Measurements from ENCODE around the gene CCDC154. TPM values are rescaled to one million over a fixed set of nuclear protein-coding genes. Genes with fewer than 3 reads are reported as not detected.
A peak's percentile ranks its signal among the peaks of the same experiment; 100 is the strongest.
"Not testable (repeated sequence)": the region's sequence is repeated elsewhere in the genome, so short reads cannot be mapped to it uniquely, and the experiment has no call there.

Gene CCDC154
- total RNA-seq, 6 donors from 2014 or later: 0.30 to 5.4 (median 2.9) TPM; not detected in 1

GRCh38 chr16:1471569-1472194, 27.3 kb upstream of the CCDC154 start:
- peaks cover 16 to 66% (median 35%) of the 10 kb centered on the region in 4 donors for H3K4me1 ChIP-seq
- no peaks in the 10 kb centered on the region for H3K9me3 ChIP-seq
- H3K27ac ChIP-seq: peak overlapping the region; percentile 39 to 80 (median 70)
- no peak overlapping the region for H3K4me3 ChIP-seq
- no peaks in the 10 kb centered on the region for H3K36me3 ChIP-seq
- WGBS, 2 donors: 71 to 86% methylated on average over 25 to 26 of the region's 26 CpGs
- DNase-seq: no peak
- no peaks in the 10 kb centered on the region for H3K27me3 ChIP-seq
- no peak for ATAC-seq (ENCODE audit: low FRiP score in 2 of 2)
- TF ChIP-seq CTCF (IDR thresholded peaks at IDR 0.05) (no peak), POLR2A (IDR thresholded peaks at IDR 0.05) (no peak), EP300 (IDR thresholded peaks at IDR 0.05) (no peak), POLR2AphosphoS5 (IDR thresholded peaks at IDR 0.05) (no peak)

DNA sequence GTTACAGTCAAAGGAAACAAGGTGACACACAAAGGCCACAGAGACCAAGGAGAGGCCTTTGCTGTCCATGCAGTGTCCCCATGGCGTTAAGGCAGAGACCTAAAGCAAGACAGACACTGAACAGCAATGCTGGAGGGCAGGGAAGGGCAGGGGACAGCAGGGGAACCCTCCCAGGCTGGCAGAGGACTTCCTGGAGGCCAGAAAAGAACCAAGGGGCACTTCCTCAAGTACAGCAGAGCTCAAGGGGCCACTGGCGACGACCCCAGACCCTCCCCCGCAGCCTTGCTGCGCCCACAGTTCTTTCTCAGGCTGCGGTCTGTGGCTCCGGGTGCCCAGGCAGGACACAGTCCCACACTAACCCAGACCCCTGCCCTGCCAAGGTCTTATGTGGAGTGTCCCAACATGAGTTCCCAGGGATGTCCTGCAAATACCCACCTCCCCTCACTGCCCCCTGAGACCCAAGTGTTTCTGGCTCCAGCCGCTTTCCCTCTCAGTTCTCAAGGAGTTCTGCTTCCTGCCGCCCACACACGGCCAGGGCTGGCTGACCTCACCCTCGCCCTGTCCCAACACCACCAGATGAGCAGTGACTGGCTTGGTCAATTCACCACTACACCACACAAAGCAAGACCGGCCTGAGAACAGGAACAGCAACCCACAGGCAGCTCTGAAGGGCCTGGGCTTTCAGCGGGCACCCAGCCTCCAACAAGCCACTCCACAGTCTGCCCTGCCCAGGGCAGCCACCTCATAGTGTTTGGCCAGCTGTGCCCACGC, 26.3 kb upstream of the CCDC154 start:
- 24 to 58% methylated on average over 4 to 14 of the region's 14 CpGs for WGBS, 2 donors
- Histone ChIP-seq H3K9me3 (no peaks in the 10 kb centered on the region), H3K27ac (peak overlapping the region; percentile 65 to 80 (median 74)), H3K27me3 (no peaks in the 10 kb centered on the region), H3K4me1 (peaks cover 13 to 62% (median 32%) of the 10 kb centered on the region in 4 donors), H3K36me3 (peaks cover 0 to 4% (median 0%) of the 10 kb centered on the region in 4 donors), H3K4me3 (no peak overlapping the region)
- DNase-seq: peak; percentile 77 to 85
- peak; percentile 52 to 73 for ATAC-seq (ENCODE audit: low FRiP score in 2 of 2)
- peak in 1 of 4 donors; percentile 64 for TF ChIP-seq POLR2A (IDR thresholded peaks at IDR 0.05)
- peak in 1 of 6 experiments; percentile 8 for TF ChIP-seq CTCF (IDR thresholded peaks at IDR 0.05)
- no peak for TF ChIP-seq EP300 (IDR thresholded peaks at IDR 0.05)
- peak in 1 of 2 donors; percentile 29 for TF ChIP-seq POLR2AphosphoS5 (IDR thresholded peaks at IDR 0.05)

GRCh38 chr16:1469693-1470201, 25.4 kb upstream of the CCDC154 start:
- TF ChIP-seq CTCF (IDR thresholded peaks at IDR 0.05): no peak
- no peak for TF ChIP-seq POLR2A (IDR thresholded peaks at IDR 0.05)
- TF ChIP-seq POLR2AphosphoS5 (IDR thresholded peaks at IDR 0.05): no peak
- TF ChIP-seq EP300 (IDR thresholded peaks at IDR 0.05): no peak
- H3K36me3 ChIP-seq: peaks cover 0 to 9% (median 0%) of the 10 kb centered on the region in 4 donors
- DNase-seq: peak; percentile 44 to 61
- no peaks in the 10 kb centered on the region for H3K9me3 ChIP-seq
- H3K4me3 ChIP-seq: peak overlapping the region in 3 of 4 donors; percentile 4 to 21 (median 16)
- ATAC-seq (ENCODE audit: low FRiP score in 2 of 2): peak; percentile 48 to 53
- 61 to 76% methylated on average over 20 of the region's 20 CpGs for WGBS, 2 donors
- peaks cover 10 to 56% (median 29%) of the 10 kb centered on the region in 4 donors for H3K4me1 ChIP-seq
- H3K27me3 ChIP-seq: no peaks in the 10 kb centered on the region
- peak overlapping the region; percentile 65 to 80 (median 74) for H3K27ac ChIP-seq

DNA sequence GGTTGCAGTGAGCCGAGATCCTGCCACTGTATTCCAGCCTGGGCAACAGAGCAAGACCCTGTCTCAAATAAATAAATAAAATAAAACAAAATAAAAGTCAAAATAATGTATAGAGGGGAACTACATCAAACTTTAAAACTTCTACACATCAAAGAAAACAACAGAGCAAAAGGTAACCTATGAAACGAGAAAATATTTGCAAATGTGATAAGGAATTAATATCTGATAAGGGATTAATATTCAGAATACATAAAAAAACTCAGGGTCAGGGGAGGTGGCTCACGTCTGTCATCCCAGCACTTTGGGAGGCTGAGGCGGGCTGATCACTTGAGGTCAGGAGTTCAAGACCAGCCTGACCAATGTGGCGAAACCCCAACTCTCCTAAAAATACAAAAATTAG, 24.8 kb upstream of the CCDC154 start:
- WGBS, 2 donors: 70 to 80% methylated on average over 5 of the region's 5 CpGs
- Histone ChIP-seq H3K27ac (peak overlapping the region in 2 of 4 donors; percentile 74 to 80), H3K4me1 (peaks cover 8 to 52% (median 26%) of the 10 kb centered on the region in 4 donors), H3K36me3 (peaks cover 0 to 15% (median 1%) of the 10 kb centered on the region in 4 donors)
- not testable (repeated sequence) for H3K9me3 ChIP-seq; H3K4me3 ChIP-seq; H3K27me3 ChIP-seq; DNase-seq; ATAC-seq (ENCODE audit: low FRiP score in 2 of 2)

DNA sequence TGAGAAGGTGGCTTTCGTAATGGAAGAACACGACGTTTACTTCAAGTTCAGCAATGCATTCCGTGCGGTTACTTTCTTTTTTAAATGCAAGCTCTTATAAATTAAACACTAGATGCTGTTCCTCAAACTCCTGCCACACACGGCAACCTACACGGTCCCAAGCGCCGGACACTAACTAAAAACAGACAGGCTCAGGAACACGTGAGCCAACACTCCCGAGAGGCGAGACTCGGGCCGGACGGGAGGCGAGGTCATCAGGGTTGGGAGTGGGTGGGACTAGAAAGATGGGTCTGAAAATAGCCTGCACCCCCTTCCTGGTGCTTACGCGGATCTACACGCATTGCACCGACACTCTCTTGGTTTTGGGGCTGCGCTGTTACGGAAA, 24.1 kb upstream of the CCDC154 start:
- DNase-seq (peak in 1 of 2 donors; percentile 53), ATAC-seq (ENCODE audit: low FRiP score in 2 of 2) (no peak)
- Histone ChIP-seq H3K27ac (no peak overlapping the region), H3K4me3 (no peak overlapping the region), H3K27me3 (no peaks in the 10 kb centered on the region), H3K36me3 (peaks cover 0 to 22% (median 3%) of the 10 kb centered on the region in 4 donors), H3K9me3 (no peaks in the 10 kb centered on the region), H3K4me1 (peaks cover under 1 to 45% (median 19%) of the 10 kb centered on the region in 4 donors)
- TF ChIP-seq POLR2AphosphoS5 (IDR thresholded peaks at IDR 0.05): no peak
- no peak for TF ChIP-seq POLR2A (IDR thresholded peaks at IDR 0.05)
- TF ChIP-seq CTCF (IDR thresholded peaks at IDR 0.05): no peak
- TF ChIP-seq EP300 (IDR thresholded peaks at IDR 0.05): no peak
- 89 to 91% methylated on average over 22 of the region's 22 CpGs for WGBS, 2 donors
